ENCODE measurements around the gene ACRBP. TPM values are rescaled to one million over a fixed set of nuclear protein-coding genes. Genes with fewer than 3 reads are reported as not detected.

Gene ACRBP
- total RNA-seq, 2 donors from 2014 or later, result 2.1 to 2.8 TPM

- H3K36me3 Mint-ChIP-seq, result peaks cover 6 to 15% of the 10 kb centered on the region in 2 donors
- H3K9me3 Mint-ChIP-seq, result peaks cover 0 to 4% of the 10 kb centered on the region in 2 donors
- peak within 1 kb of the TSS; percentile 90 to 96 for H3K27ac Mint-ChIP-seq
- peak; percentile 100 for ATAC-seq
- peak; percentile 89 to 97 for DNase-seq (ENCODE audit: low spot score in 2 of 2)
Observed at GRCh38 chr12:6662906-6663742, 15.9 kb upstream of the ACRBP start, which contains the start of gene ING4. Gene ING4, minus strand, starts transcription at chr12:6663119. Its CDS starts 18 bp downstream, at chr12:6663101.

- Mint-ChIP-seq H3K9me3 (peaks cover 0 to 4% of the 10 kb centered on the region in 2 donors), H3K36me3 (peaks cover under 1 to 9% of the 10 kb centered on the region in 2 donors), H3K27ac (peak overlapping the region; percentile 90 to 96)
- DNase-seq (ENCODE audit: low spot score in 2 of 2), result no peak
- ATAC-seq, result peak; percentile 50 to 64
Observed at GRCh38 chr12:6662602-6662905, 15.3 kb upstream of the ACRBP start.

GRCh38 chr12:6653987-6654386, 6.8 kb upstream of the ACRBP start:
- Mint-ChIP-seq H3K9me3 (no peaks in the 10 kb centered on the region), H3K27ac (peak overlapping the region in 1 of 2 donors; percentile 65), H3K36me3 (peaks cover 0 to 6% of the 10 kb centered on the region in 2 donors)
- no peak for DNase-seq (ENCODE audit: low spot score in 2 of 2)
- no peak for ATAC-seq

- DNase-seq (ENCODE audit: low spot score in 2 of 2) (no peak), ATAC-seq (no peak)
- H3K9me3 Mint-ChIP-seq, result no peaks in the 10 kb centered on the region
- peaks cover under 1 to 6% of the 10 kb centered on the region in 2 donors for H3K36me3 Mint-ChIP-seq
- H3K27ac Mint-ChIP-seq, result peak overlapping the region in 1 of 2 donors; percentile 9
Observed at GRCh38 chr12:6653342-6653741, 6.1 kb upstream of the ACRBP start.

GRCh38 chr12:6652391-6652790, 5.2 kb upstream of the ACRBP start:
- Mint-ChIP-seq H3K27ac (peak overlapping the region; percentile 9 to 65), H3K9me3 (no peaks in the 10 kb centered on the region), H3K36me3 (peaks cover 6% of the 10 kb centered on the region in 2 donors)
- ATAC-seq (no peak), DNase-seq (ENCODE audit: low spot score in 2 of 2) (no peak)

- H3K9me3 Mint-ChIP-seq, result no peaks in the 10 kb centered on the region
- DNase-seq (ENCODE audit: low spot score in 2 of 2), result no peak
- peaks cover 12 to 15% of the 10 kb centered on the region in 2 donors for H3K36me3 Mint-ChIP-seq
- no peak overlapping the region for H3K27ac Mint-ChIP-seq
- ATAC-seq, result no peak
Observed at GRCh38 chr12:6650832-6651231, 3.6 kb upstream of the ACRBP start.

GRCh38 chr12:6646276-6647082, 753 bp downstream of the ACRBP start:
- Mint-ChIP-seq H3K36me3 (peaks cover 18 to 43% of the 10 kb centered on the region in 2 donors), H3K27ac (peak overlapping the region in 1 of 2 donors; percentile 80), H3K9me3 (peaks cover 6 to 16% of the 10 kb centered on the region in 2 donors)
- ATAC-seq (peak; percentile 9 to 16), DNase-seq (ENCODE audit: low spot score in 2 of 2) (no peak)

GRCh38 chr12:6644903-6645302, 2.3 kb downstream of the ACRBP start:
- no peak for DNase-seq (ENCODE audit: low spot score in 2 of 2)
- ATAC-seq, result no peak
- Mint-ChIP-seq H3K27ac (no peak overlapping the region), H3K36me3 (peaks cover 12 to 43% of the 10 kb centered on the region in 2 donors), H3K9me3 (peaks cover 6 to 16% of the 10 kb centered on the region in 2 donors)

GRCh38 chr12:6644257-6644596, 3.0 kb downstream of the ACRBP start:
- peaks cover 12 to 43% of the 10 kb centered on the region in 2 donors for H3K36me3 Mint-ChIP-seq
- peaks cover 6 to 16% of the 10 kb centered on the region in 2 donors for H3K9me3 Mint-ChIP-seq
- no peak overlapping the region for H3K27ac Mint-ChIP-seq
- ATAC-seq (no peak), DNase-seq (ENCODE audit: low spot score in 2 of 2) (no peak)

- ATAC-seq, result no peak
- peaks cover 6 to 16% of the 10 kb centered on the region in 2 donors for H3K9me3 Mint-ChIP-seq
- H3K36me3 Mint-ChIP-seq, result peaks cover 12 to 43% of the 10 kb centered on the region in 2 donors
- no peak overlapping the region for H3K27ac Mint-ChIP-seq
- no peak for DNase-seq (ENCODE audit: low spot score in 2 of 2)
Observed at GRCh38 chr12:6643569-6644256, 3.5 kb downstream of the ACRBP start.

GRCh38 chr12:6641131-6641530, 6.1 kb downstream of the ACRBP start:
- no peak overlapping the region for H3K27ac Mint-ChIP-seq
- peaks cover 6 to 28% of the 10 kb centered on the region in 2 donors for H3K36me3 Mint-ChIP-seq
- no peak for ATAC-seq
- peaks cover 6 to 16% of the 10 kb centered on the region in 2 donors for H3K9me3 Mint-ChIP-seq
- no peak for DNase-seq (ENCODE audit: low spot score in 2 of 2)

- H3K9me3 Mint-ChIP-seq, result peaks cover 6 to 16% of the 10 kb centered on the region in 2 donors
- H3K36me3 Mint-ChIP-seq, result peaks cover 6 to 28% of the 10 kb centered on the region in 2 donors
- H3K27ac Mint-ChIP-seq, result peak overlapping the region in 1 of 2 donors; percentile 11
- ATAC-seq (no peak), DNase-seq (ENCODE audit: low spot score in 2 of 2) (no peak)
Observed at GRCh38 chr12:6640497-6640896, 6.7 kb downstream of the ACRBP start.

GRCh38 chr12:6639151-6639801, 8.0 kb downstream of the ACRBP start:
- H3K9me3 Mint-ChIP-seq, result peaks cover 1 to 8% of the 10 kb centered on the region in 2 donors
- no peak overlapping the region for H3K27ac Mint-ChIP-seq
- H3K36me3 Mint-ChIP-seq, result peaks cover 3 to 16% of the 10 kb centered on the region in 2 donors
- DNase-seq (ENCODE audit: low spot score in 2 of 2) (no peak), ATAC-seq (no peak)

- Mint-ChIP-seq H3K9me3 (peaks cover 0 to 5% of the 10 kb centered on the region in 2 donors), H3K27ac (peak overlapping the region; percentile 17 to 44), H3K36me3 (peaks cover 0 to 6% of the 10 kb centered on the region in 2 donors)
- no peak for ATAC-seq
- no peak for DNase-seq (ENCODE audit: low spot score in 2 of 2)
Observed at GRCh38 chr12:6638305-6638704, 8.9 kb downstream of the ACRBP start.

- H3K9me3 Mint-ChIP-seq, result no peaks in the 10 kb centered on the region
- no peak for DNase-seq (ENCODE audit: low spot score in 2 of 2)
- peak within 1 kb of the TSS in 1 of 2 donors; percentile 24 for H3K27ac Mint-ChIP-seq
- peaks cover 0 to 5% of the 10 kb centered on the region in 2 donors for H3K36me3 Mint-ChIP-seq
- ATAC-seq, result peak; percentile 21 to 44
Observed at GRCh38 chr12:6635856-6636531, 11.2 kb downstream of the ACRBP start, which contains the start of gene LPAR5. Gene LPAR5, minus strand, starts transcription at chr12:6635959. Its CDS starts 14,711 bp downstream, at chr12:6621248.
